Caki2 (cell line): ENCODE data around the gene UMAD1. TPM values are rescaled to one million over a fixed set of nuclear protein-coding genes. Genes with fewer than 3 reads are reported as not detected.

ENCODE experiments used
- DNase-seq: peaks from one replicate; pipeline ENCODE4 v3.0.0-alpha.2; 2015; ENCODE audit warnings: low read depth
- in situ Hi-C: cut with HindIII; loops from 2 replicates; pipeline ENCODE4 v1.10.0; 2016; ENCODE audit warnings: low sequenced_read_pairs, low pct_unique_long_range_greater_than_20kb, mixed read lengths
- total RNA-seq: library from RNA; depleted of rRNA; stranded (reverse); fragments of >200 nt; shearing (Covaris generic); gene quantifications from 2 replicates; pipeline ENCODE4 v1.2.3, GENCODE V29; 2014; ENCODE audit warnings: low replicate concordance; rRNA removed

Gene UMAD1
- total RNA-seq: 19.9 and 20.9 TPM in 2 replicates

DNA sequence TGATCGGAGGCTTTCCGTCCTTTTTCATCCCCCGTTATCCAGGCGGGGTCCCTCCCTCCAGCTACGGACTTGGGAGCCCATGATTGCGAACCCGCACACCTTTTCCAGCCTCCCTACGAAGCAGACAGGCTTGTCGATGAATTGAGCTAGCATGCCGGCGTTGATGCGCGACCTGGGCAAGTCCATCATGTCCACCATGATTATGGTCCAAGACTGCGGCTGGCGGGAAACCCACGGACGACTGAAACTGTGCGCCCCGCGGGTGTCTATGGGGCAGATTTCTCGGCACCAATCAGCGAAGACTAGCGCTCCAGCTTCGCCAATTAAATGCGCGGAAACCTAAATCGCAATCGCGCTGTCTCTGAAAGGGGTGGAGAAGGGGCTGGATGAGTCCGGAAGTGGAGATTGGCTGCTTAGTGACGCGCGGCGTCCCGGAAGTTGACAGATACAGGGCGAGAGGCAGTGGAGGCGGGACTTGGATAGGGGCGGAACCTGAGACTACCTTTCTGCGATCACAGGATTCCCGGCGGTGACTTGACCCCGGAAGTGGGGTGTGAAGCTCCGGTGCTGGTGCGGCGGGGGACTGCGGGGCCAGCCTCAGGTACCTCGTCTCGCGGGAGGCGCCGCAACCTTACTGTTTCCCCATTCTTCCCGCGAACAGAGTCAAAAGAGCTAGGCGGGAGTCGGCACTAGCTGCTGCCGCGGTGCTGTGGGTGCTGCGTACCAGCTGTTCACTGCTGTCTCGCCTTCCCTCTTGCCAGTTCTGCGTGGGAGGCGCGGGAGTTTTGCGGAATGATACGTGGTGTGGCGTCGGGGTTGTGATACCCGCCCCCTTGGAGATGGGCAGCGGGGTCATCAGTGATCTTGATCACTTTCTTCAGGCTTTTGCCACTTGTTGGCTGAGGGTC, at the start of gene UMAD1:
TSS of gene UMAD1 (plus strand) at position 532 of the 908 bp plus-strand sequence. CDS start 32,620 bp downstream, outside the sequence.
- in situ Hi-C loops: no loop called here
- DNase-seq: peak; percentile 97

DNA sequence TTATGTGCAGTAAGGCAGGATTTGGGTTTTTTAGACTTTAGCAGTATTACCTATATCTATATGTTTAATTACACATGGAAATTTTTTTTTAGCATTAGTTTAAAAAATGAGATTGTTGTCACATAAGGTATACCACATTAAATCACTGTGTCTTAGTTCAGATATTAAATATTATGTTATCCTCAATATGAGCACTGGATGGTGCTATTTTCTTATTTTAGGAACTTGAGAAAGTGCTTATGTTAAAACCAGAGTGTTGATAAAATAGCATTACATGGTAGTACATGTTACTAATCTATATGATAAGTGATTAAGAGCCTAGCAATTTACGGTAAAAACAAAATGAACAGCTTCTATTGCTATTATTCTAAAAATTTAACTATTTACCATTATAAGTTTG, 45.1 kb upstream of the UMAD1 start:
- in situ Hi-C loops: no loop called here
- peak; percentile 6 for DNase-seq

- in situ Hi-C loops: no loop called here
Observed at GRCh38 chr7:7596176-7596575, 44.4 kb upstream of the UMAD1 start.

DNA sequence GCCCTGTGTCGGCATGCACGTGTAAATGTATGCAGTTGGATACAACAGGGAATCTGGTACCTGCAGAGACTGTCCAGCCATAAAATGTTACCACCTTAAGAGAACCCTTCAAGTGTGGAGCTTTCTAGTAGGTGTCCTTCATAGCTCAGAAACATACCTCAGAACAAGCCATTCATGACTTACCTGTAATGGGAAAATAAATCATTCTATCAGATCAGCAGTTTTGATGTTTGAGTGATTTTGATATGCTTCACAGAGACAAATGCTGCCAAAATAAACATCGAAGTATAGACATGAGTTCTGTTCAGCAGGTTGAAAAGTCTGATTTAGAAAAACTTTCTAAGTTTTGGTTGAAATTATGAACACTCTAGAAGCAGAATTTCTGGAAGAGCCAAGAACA, 33.5 kb upstream of the UMAD1 start:
- peak; percentile 2 for DNase-seq
- in situ Hi-C loops: no loop called here

More at GRCh38 chr7:7596176-7596575, 44.4 kb upstream of the UMAD1 start:
- no peak for DNase-seq

DNA sequence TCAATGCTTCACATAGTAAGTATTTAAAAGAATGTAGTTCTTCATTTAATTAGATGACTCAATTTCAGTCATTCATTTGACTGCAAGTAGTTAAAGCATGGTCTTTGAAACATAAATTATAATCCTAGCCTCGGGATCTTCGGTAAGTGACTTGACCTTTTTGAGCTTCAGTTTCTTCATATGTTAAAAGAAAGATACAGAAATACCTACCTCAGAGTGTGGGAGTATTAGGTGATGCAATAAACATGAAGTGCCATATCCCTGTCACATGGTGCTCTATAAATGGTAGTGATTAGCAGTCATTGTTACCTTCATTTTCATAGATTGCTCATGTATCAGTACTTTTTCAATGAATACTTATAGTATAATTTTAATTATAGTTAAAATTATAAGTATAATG, 31.2 kb upstream of the UMAD1 start:
- in situ Hi-C loops: no loop called here
- no peak for DNase-seq

- no peak for DNase-seq
- in situ Hi-C loops: no loop called here
Observed at GRCh38 chr7:7612519-7612918, 28.0 kb upstream of the UMAD1 start.

GRCh38 chr7:7613210-7613609, 27.3 kb upstream of the UMAD1 start:
- in situ Hi-C loops: no loop called here
- no peak for DNase-seq

- in situ Hi-C loops: no loop called here
Observed at GRCh38 chr7:7614018-7614741, 26.4 kb upstream of the UMAD1 start.

DNA sequence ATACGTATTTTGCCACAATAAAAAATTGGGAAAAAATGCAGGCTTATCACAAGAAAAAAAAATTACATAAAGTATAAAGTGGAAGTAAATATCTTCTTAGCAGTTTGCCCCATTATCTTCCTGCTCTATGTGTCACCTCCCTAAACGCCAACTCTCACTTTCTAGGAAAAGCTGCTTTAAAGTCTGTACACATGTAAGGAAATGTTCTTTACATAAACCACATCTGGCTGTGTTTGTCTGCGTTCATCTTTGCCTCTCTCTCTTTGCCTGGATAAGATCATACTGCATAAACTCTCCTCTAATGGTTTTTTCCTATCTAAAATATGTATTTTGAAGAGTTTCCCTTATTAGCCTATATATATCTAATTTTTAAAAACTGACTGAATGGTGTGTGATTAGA, 23.0 kb upstream of the UMAD1 start:
- no peak for DNase-seq
- in situ Hi-C loops: no loop called here

More at GRCh38 chr7:7614018-7614741, 26.4 kb upstream of the UMAD1 start:
- no peak for DNase-seq

- DNase-seq: no peak
- in situ Hi-C loops: no loop called here
Observed at GRCh38 chr7:7618410-7618809, 22.1 kb upstream of the UMAD1 start.

DNA sequence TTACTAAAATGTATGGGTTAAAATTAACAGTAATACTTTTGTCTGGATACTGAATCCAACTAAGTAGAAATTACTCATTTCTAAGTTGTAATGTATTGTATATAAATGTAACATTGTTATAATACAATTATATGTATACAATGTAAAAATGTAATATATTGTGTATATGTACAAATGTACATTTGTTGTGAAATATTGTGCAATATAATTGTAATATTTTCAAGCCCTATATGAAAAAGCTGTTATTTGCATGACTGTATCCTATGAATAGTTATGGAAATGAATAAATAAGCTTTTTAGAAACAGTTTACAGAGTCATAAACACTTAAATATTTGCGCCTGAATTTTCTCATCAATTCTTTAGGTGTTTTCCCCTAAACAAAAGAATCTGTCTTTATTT, 20.3 kb upstream of the UMAD1 start:
- no peak for DNase-seq
- in situ Hi-C loops: no loop called here

- DNase-seq: no peak
- in situ Hi-C loops: no loop called here
Observed at GRCh38 chr7:7620644-7621210, 19.8 kb upstream of the UMAD1 start.

GRCh38 chr7:7628476-7628875, 12.1 kb upstream of the UMAD1 start:
- DNase-seq: no peak
- in situ Hi-C loops: no loop called here

DNA sequence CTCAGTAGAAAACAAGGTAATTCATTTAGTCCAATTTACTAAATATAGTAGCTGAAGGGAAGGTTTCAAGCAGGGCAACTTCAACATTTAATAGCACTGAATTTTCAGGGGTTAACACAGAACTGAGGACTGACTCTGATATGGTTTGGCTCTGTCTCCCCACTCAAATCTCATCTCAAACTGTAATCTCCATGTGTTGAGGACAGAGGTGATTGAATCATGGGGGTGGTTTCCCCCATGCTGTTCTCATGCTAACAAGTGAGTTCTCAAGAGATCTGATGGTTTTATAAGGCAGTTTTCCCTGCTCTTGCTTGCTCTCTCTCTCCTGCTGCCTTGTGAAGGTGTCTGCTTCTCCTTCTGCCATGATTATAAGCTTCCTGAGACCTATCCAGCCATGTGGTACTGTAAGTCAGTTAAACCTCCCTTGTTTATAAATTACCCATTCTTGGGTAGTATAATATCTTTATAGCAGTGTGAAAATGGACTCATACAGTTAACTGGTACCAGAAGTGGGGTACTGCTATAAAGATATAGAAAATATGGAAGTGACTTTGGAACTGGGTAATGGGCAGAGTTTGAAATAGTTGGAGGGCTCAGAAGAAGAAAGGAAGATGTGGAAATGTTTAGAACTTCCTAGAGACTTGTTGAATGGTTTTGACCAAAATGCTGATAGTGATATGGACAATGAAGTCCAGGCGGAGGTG, 9.8 kb upstream of the UMAD1 start:
- DNase-seq: no peak
- in situ Hi-C loops: no loop called here

- in situ Hi-C loops: no loop called here
- no peak for DNase-seq
Observed at GRCh38 chr7:7639421-7639820, 1.1 kb upstream of the UMAD1 start.

- in situ Hi-C loops: no loop called here
- no peak for DNase-seq
Observed at GRCh38 chr7:7639847-7640220, 718 bp upstream of the UMAD1 start.

GRCh38 chr7:7641129-7641663, 644 bp downstream of the UMAD1 start:
- DNase-seq: no peak
- in situ Hi-C loops: no loop called here

- in situ Hi-C loops: no loop called here
- no peak for DNase-seq
Observed at GRCh38 chr7:7642081-7642480, 1.5 kb downstream of the UMAD1 start.
